ENCODE measurements around the gene TMEM82. TPM values are rescaled to one million over a fixed set of nuclear protein-coding genes. Genes with fewer than 3 reads are reported as not detected.

Gene TMEM82
- total RNA-seq, 1 donor from 2014 or later: not detected

DNA sequence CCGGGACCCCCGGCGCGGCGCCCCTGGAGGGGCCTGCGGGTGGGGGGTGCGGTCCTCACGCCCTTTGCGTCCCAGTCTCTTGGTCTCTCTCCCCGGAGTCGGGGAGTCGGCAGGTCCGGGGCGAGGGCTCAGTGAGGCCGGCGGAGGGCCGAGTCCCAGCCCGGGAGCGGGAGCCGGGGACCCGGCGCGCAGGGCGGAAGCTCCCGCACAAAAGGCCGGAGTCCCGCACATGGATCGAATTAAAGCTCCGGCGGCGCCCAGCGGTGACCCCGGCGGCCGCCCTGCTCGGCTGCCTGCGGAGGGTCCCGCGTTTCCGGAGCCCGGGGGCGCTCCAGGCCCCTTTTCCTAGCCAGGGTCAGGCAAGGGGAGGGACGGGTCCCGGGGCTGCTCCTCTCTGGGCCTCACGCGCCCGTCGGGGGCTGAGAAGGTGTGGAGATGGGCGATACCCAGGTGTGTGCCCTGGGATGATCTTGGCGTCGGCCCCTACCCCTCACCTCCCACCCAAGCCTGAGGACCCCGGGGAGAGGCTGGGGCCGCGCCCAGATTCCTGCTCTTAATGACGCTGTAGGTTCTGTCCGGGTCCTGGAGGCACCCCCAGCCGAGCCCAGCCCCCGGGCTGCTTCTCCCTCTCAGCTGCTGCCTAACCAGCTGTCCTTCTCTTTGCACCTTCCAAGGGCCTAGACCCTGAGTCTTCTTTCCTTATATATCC is 16.8 kb downstream of the TMEM82 start:
- peak overlapping the region; percentile 76 for H3K27ac ChIP-seq

GRCh38 chr1:15760520-15761211 is 18.4 kb downstream of the TMEM82 start:
- H3K27me3 ChIP-seq (ENCODE audit: low read depth): peaks cover 30% of the 10 kb centered on the region
- peak overlapping the region; percentile 76 for H3K27ac ChIP-seq
- DNase-seq: no peak
- TF ChIP-seq, protein P1, sequence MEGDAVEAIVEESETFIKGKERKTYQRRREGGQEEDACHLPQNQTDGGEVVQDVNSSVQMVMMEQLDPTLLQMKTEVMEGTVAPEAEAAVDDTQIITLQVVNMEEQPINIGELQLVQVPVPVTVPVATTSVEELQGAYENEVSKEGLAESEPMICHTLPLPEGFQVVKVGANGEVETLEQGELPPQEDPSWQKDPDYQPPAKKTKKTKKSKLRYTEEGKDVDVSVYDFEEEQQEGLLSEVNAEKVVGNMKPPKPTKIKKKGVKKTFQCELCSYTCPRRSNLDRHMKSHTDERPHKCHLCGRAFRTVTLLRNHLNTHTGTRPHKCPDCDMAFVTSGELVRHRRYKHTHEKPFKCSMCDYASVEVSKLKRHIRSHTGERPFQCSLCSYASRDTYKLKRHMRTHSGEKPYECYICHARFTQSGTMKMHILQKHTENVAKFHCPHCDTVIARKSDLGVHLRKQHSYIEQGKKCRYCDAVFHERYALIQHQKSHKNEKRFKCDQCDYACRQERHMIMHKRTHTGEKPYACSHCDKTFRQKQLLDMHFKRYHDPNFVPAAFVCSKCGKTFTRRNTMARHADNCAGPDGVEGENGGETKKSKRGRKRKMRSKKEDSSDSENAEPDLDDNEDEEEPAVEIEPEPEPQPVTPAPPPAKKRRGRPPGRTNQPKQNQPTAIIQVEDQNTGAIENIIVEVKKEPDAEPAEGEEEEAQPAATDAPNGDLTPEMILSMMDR (IDR thresholded peaks at IDR 0.05): no peak
- H3K4me3 ChIP-seq: peak overlapping the region; percentile 61
- no peaks in the 10 kb centered on the region for H3K36me3 ChIP-seq
- ATAC-seq: peak; percentile 42 to 57
- intact Hi-C loops (cut with DNase I): no loop called here
- peaks cover 37% of the 10 kb centered on the region for H3K4me1 ChIP-seq
- no peaks in the 10 kb centered on the region for H3K9me3 ChIP-seq

More for the DNA sequence above, 16.8 kb downstream of the TMEM82 start:
- ATAC-seq (peak; percentile 32 to 42), DNase-seq (no peak)
- Histone ChIP-seq H3K9me3 (no peaks in the 10 kb centered on the region), H3K36me3 (no peaks in the 10 kb centered on the region), H3K4me1 (peaks cover 37% of the 10 kb centered on the region), H3K27me3 (ENCODE audit: low read depth) (peaks cover 30% of the 10 kb centered on the region), H3K4me3 (peak overlapping the region; percentile 61)
- intact Hi-C loops (cut with DNase I): no loop called here
- TF ChIP-seq, protein P1 (IDR thresholded peaks at IDR 0.05): no peak

DNA sequence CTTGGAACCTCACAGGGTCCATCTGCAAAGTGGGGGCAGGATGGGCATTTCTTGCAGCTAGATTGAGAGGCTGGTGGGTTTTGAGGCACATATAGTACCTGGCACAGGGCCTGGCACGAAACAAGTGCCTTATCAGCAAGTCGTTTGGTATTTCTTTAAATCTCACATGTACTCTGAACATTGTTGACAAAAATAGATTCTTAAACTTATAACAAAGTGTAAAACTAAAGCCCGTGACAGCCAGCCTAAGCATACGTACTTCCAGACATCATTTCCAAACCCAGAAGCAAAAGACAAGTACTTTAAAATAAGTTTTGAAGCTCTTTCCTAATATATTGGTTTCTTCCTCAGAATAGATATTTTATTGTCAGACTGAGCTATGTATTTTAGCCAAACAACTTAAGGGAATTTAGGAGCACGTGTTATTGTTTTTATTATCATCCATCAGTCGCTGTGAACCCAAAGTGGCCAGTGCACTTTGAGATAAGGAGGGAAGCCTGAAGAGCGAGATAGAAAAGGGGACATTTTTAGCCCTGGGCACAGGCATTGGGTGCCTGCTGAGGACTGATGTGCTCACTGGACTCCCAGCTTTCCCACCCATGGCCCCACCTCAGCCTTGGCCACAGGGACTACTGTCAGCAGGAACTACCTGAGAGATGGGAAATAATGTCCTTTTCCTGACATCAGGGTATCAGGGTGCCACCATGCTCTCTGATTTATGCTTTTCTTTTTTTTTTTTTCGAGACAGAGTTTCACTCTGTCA is 19.2 kb downstream of the TMEM82 start:
- DNase-seq (no peak), ATAC-seq (no peak)
- H3K9me3 ChIP-seq: no peaks in the 10 kb centered on the region
- peak overlapping the region; percentile 76 for H3K27ac ChIP-seq
- H3K4me3 ChIP-seq: peak overlapping the region; percentile 61
- peaks cover 30% of the 10 kb centered on the region for H3K27me3 ChIP-seq (ENCODE audit: low read depth)
- intact Hi-C loops (cut with DNase I): no loop called here
- TF ChIP-seq, protein P1 (IDR thresholded peaks at IDR 0.05): no peak
- H3K36me3 ChIP-seq: no peaks in the 10 kb centered on the region
- peaks cover 31% of the 10 kb centered on the region for H3K4me1 ChIP-seq

DNA sequence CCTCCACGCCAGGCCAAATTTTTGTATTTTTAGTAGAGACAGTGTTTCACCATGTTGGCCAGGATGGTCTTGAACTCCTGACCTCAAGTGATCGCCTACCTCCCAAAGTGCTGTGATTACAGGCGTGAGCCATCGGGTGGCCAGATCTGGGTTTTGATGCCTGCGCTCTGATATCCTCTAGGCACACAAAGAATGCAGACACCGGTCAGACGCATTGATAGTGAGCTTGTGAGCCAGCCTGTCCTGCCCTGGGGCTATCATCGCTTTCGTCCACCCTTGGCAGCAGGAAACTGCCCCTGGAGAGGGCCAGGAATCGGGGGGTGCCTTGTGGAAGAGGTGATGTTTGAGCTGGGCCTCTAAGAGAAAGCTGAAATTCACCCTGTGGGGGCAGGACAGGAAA is 20.2 kb downstream of the TMEM82 start:
- Histone ChIP-seq H3K9me3 (no peaks in the 10 kb centered on the region), H3K27me3 (ENCODE audit: low read depth) (peaks cover 30% of the 10 kb centered on the region), H3K4me1 (peaks cover 26% of the 10 kb centered on the region), H3K36me3 (peaks cover 2% of the 10 kb centered on the region), H3K27ac (no peak overlapping the region), H3K4me3 (no peak overlapping the region)
- intact Hi-C loops (cut with DNase I): no loop called here
- TF ChIP-seq, protein P1 (IDR thresholded peaks at IDR 0.05): no peak
- no peak for ATAC-seq
- no peak for DNase-seq

DNA sequence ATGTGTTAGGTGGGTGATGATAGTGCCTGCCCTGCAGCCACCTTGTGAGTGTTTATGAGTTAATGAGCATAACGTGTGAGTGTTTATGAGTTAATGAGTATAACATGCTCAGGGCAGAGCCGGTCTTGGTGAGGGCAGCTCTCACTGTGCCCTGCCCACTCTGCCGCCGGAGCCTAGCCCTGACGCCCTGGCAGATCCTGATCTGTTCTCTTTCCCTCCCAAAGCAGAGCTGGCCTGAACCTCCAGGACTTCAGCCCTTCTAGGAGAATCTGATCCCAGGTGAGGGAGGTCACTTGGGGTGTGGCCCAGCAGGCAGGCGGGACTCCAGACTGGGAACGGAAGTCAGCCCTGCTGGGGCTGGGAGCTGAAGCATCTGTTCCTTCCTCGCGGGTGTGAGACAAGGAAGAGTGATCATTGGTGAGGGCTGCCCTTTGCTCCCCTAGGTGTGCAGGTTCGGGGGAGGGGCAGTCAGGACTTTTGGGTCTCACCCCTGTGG is 22.0 kb downstream of the TMEM82 start:
- no peaks in the 10 kb centered on the region for H3K9me3 ChIP-seq
- intact Hi-C loops (cut with DNase I): no loop called here
- H3K27ac ChIP-seq: no peak overlapping the region
- DNase-seq (no peak), ATAC-seq (no peak)
- peaks cover 14% of the 10 kb centered on the region for H3K27me3 ChIP-seq (ENCODE audit: low read depth)
- H3K36me3 ChIP-seq: peaks cover 10% of the 10 kb centered on the region
- TF ChIP-seq, protein P1 (IDR thresholded peaks at IDR 0.05): no peak
- H3K4me1 ChIP-seq: peaks cover 14% of the 10 kb centered on the region
- H3K4me3 ChIP-seq: no peak overlapping the region

All from lower lobe of right lung (tissue), 2 donors.